ENCODE measurements around the gene MALRD1. TPM values are rescaled to one million over a fixed set of nuclear protein-coding genes. Genes with fewer than 3 reads are reported as not detected.

MALRD1 gene
- total RNA-seq, 2 experiments from 2014 or later: not detected

GRCh38 chr10:19605806-19606205, 557.2 kb downstream of the MALRD1 start:
- no peaks in the 10 kb centered on the region for H3K27me3 ChIP-seq (ENCODE audit: control insufficient read depth in 1 of 2, insufficient read depth in 2 of 2, low read length in 2 of 2)
- no peaks in the 10 kb centered on the region for H3K4me1 ChIP-seq (ENCODE audit: insufficient read depth, low read length)
- CTCF ChIA-PET: no interaction called here
- H3K36me3 ChIP-seq (ENCODE audit: insufficient read depth, low read length): no peaks in the 10 kb centered on the region
- no peak overlapping the region for H3K27ac Mint-ChIP-seq
- no peak overlapping the region for H3K4me3 Mint-ChIP-seq
- ATAC-seq (ENCODE audit: poor library complexity): no peak
- no peak for TF ChIP-seq CTCF (IDR thresholded peaks at IDR 0.05)
- H3K27me3 Mint-ChIP-seq: no peaks in the 10 kb centered on the region
- intact Hi-C loops (cut with DNase I, micrococcal nuclease): no loop called here
- H3K4me1 Mint-ChIP-seq (ENCODE audit: low read depth): no peaks in the 10 kb centered on the region
- H3K9me3 ChIP-seq (ENCODE audit: control insufficient read depth in 1 of 2, insufficient read depth in 1 of 2, low read length in 2 of 2): no peaks in the 10 kb centered on the region
- POLR2A ChIA-PET: no interaction called here
- no peaks in the 10 kb centered on the region for H3K9me3 Mint-ChIP-seq
- H3K27ac ChIP-seq (ENCODE audit: low read depth in 1 of 2, low read length in 2 of 2): no peak overlapping the region
- no peak overlapping the region for H3K4me3 ChIP-seq (ENCODE audit: low read length)
- H3K36me3 Mint-ChIP-seq (ENCODE audit: low read depth): no peaks in the 10 kb centered on the region
- DNase-seq: no peak

DNA sequence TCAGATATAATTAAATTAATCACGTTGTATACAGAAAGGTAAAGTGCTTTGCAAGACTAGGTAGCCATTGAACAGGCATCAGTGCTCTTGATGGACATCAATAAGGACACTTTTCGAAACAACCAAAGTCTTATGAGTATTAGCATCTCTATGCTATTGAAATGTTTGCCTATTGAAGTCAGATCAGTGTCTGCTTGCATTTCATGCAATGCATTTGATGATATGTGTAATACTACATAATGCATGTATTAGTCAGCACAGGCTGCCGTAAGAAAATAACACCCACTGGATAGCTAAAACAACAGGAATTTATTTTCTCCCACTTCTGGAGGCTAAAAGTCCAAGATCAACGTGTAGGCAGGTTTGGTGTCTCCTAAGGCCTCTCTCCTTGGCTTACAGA, 558.4 kb downstream of the MALRD1 start:
- Mint-ChIP-seq H3K9me3 (no peaks in the 10 kb centered on the region), H3K4me3 (no peak overlapping the region), H3K36me3 (ENCODE audit: low read depth) (no peaks in the 10 kb centered on the region), H3K27me3 (no peaks in the 10 kb centered on the region), H3K27ac (no peak overlapping the region), H3K4me1 (ENCODE audit: low read depth) (no peaks in the 10 kb centered on the region)
- no peak for TF ChIP-seq CTCF (IDR thresholded peaks at IDR 0.05)
- H3K9me3 ChIP-seq (ENCODE audit: control insufficient read depth in 1 of 2, insufficient read depth in 1 of 2, low read length in 2 of 2): no peaks in the 10 kb centered on the region
- no peak overlapping the region for H3K4me3 ChIP-seq (ENCODE audit: low read length)
- CTCF ChIA-PET: no interaction called here
- DNase-seq: no peak
- H3K36me3 ChIP-seq (ENCODE audit: insufficient read depth, low read length): no peaks in the 10 kb centered on the region
- H3K4me1 ChIP-seq (ENCODE audit: insufficient read depth, low read length): no peaks in the 10 kb centered on the region
- ATAC-seq (ENCODE audit: poor library complexity): no peak
- no peak overlapping the region for H3K27ac ChIP-seq (ENCODE audit: low read depth in 1 of 2, low read length in 2 of 2)
- intact Hi-C loops (cut with DNase I, micrococcal nuclease): no loop called here
- no peaks in the 10 kb centered on the region for H3K27me3 ChIP-seq (ENCODE audit: control insufficient read depth in 1 of 2, insufficient read depth in 2 of 2, low read length in 2 of 2)
- POLR2A ChIA-PET: no interaction called here

DNA sequence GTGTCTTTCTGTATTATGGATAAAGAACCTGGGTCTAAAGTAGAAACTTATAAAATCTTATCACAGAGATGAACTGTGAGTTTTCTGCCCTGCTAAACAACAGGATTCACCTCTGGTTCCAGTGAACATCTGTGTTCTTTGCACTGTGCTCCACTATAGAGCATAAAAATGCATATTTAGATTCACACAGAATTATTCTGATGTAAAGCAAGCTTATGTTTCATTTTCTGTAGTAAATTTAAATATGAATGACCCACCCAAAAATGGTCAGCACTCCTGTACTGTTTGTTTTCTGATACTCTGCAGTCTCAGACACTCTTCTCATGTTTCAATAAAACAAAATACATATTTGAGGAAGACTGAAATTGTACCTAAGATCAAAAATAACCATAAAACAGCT, 563.2 kb downstream of the MALRD1 start:
- no peak overlapping the region for H3K27ac ChIP-seq (ENCODE audit: low read depth in 1 of 2, low read length in 2 of 2)
- no peaks in the 10 kb centered on the region for H3K36me3 Mint-ChIP-seq (ENCODE audit: low read depth)
- intact Hi-C loops (cut with DNase I, micrococcal nuclease): no loop called here
- H3K4me1 ChIP-seq (ENCODE audit: insufficient read depth, low read length): no peaks in the 10 kb centered on the region
- H3K9me3 Mint-ChIP-seq: no peaks in the 10 kb centered on the region
- no peaks in the 10 kb centered on the region for H3K36me3 ChIP-seq (ENCODE audit: insufficient read depth, low read length)
- ChIA-PET POLR2A (no interaction called here), CTCF (no interaction called here)
- H3K4me3 Mint-ChIP-seq: no peak overlapping the region
- H3K27me3 ChIP-seq (ENCODE audit: control insufficient read depth in 1 of 2, insufficient read depth in 2 of 2, low read length in 2 of 2): no peaks in the 10 kb centered on the region
- no peaks in the 10 kb centered on the region for H3K27me3 Mint-ChIP-seq
- H3K9me3 ChIP-seq (ENCODE audit: control insufficient read depth in 1 of 2, insufficient read depth in 1 of 2, low read length in 2 of 2): no peaks in the 10 kb centered on the region
- no peak overlapping the region for H3K4me3 ChIP-seq (ENCODE audit: low read length)
- no peak for TF ChIP-seq CTCF (IDR thresholded peaks at IDR 0.05)
- H3K4me1 Mint-ChIP-seq (ENCODE audit: low read depth): no peaks in the 10 kb centered on the region
- H3K27ac Mint-ChIP-seq: no peak overlapping the region
- no peak for ATAC-seq (ENCODE audit: poor library complexity)
- no peak for DNase-seq

Data from CD4-positive, alpha-beta T cell (primary cell).